ENCODE measurements around the gene FOSB. TPM values are rescaled to one million over a fixed set of nuclear protein-coding genes. Genes with fewer than 3 reads are reported as not detected.

FOSB gene
- total and polyA plus RNA-seq, 2 donors (not counting 1 experiment from before 2014, with no cell fraction given): 2.8 to 24.9 TPM

DNA sequence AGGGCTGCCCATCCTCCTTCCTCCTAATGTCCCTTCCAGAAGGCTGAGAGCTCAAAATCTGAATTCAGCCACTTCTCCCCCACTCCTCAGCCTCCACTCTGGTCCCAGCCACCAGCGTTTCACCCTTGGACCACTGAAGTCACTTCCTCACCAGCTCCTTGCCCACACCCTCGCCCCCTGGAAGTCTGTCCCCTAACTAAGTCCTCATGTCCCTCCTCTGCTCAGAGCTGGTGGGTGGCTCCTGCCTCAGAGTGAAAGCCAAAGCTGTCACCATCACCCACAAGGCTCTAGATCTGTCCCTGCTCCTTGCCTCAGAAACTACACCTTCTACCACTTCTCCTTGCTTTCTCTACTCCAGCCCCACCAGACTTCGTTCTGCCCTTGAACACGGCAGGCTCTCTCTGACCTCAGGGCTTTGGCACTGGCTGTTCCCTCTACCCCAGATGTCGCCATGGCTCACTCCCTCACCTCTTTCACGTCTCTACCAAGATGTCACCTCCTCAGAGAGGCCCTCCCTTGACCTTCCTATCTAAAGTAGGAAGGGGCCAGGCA is 45.8 kb upstream of the FOSB start:
- TF ChIP-seq, protein P1, sequence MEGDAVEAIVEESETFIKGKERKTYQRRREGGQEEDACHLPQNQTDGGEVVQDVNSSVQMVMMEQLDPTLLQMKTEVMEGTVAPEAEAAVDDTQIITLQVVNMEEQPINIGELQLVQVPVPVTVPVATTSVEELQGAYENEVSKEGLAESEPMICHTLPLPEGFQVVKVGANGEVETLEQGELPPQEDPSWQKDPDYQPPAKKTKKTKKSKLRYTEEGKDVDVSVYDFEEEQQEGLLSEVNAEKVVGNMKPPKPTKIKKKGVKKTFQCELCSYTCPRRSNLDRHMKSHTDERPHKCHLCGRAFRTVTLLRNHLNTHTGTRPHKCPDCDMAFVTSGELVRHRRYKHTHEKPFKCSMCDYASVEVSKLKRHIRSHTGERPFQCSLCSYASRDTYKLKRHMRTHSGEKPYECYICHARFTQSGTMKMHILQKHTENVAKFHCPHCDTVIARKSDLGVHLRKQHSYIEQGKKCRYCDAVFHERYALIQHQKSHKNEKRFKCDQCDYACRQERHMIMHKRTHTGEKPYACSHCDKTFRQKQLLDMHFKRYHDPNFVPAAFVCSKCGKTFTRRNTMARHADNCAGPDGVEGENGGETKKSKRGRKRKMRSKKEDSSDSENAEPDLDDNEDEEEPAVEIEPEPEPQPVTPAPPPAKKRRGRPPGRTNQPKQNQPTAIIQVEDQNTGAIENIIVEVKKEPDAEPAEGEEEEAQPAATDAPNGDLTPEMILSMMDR (conservative IDR thresholded peaks at IDR 0.05 in 1 of 2, IDR thresholded peaks at IDR 0.05 in 1 of 2; ENCODE audit: low read depth in 1 of 2, low read length in 2 of 2): no peak
- no peak for TF ChIP-seq EZH2 (IDR thresholded peaks at IDR 0.05; ENCODE audit: low read length, missing control alignments)
- Histone ChIP-seq H3K27me3 (ENCODE audit: control insufficient read depth, insufficient read depth, low read length) (no peaks in the 10 kb centered on the region), H4K20me1 (ENCODE audit: control insufficient read depth, extremely low read depth, insufficient read depth, low read length) (no peaks in the 10 kb centered on the region), H3K4me3 (replicated peaks in 1 of 4; ENCODE audit: control extremely low read depth in 1 of 4, insufficient read depth in 1 of 4, low read depth in 3 of 4, low read length in 4 of 4) (no peak overlapping the region), H2AFZ (ENCODE audit: low read length) (no peak overlapping the region), H3K79me2 (ENCODE audit: control insufficient read depth, insufficient read depth, low read length) (peaks cover 21% of the 10 kb centered on the region), H3K9me3 (ENCODE audit: control insufficient read depth, insufficient read depth, low read depth, low read length) (no peaks in the 10 kb centered on the region), H3K4me1 (ENCODE audit: control insufficient read depth, extremely low read depth, insufficient read depth, low read length) (peaks cover 21% of the 10 kb centered on the region), H3K36me3 (ENCODE audit: control insufficient read depth, insufficient read depth, low read length) (peaks cover 12% of the 10 kb centered on the region), H3K4me2 (ENCODE audit: extremely low read depth, insufficient read depth, low read length) (peak overlapping the region; percentile 40), H3K9ac (ENCODE audit: insufficient read depth, low read length) (no peak overlapping the region), H3K27ac (ENCODE audit: insufficient read depth, low read length) (no peak overlapping the region)
- DNase-seq (ENCODE audit: low read depth in 2 of 2): no peak

DNA sequence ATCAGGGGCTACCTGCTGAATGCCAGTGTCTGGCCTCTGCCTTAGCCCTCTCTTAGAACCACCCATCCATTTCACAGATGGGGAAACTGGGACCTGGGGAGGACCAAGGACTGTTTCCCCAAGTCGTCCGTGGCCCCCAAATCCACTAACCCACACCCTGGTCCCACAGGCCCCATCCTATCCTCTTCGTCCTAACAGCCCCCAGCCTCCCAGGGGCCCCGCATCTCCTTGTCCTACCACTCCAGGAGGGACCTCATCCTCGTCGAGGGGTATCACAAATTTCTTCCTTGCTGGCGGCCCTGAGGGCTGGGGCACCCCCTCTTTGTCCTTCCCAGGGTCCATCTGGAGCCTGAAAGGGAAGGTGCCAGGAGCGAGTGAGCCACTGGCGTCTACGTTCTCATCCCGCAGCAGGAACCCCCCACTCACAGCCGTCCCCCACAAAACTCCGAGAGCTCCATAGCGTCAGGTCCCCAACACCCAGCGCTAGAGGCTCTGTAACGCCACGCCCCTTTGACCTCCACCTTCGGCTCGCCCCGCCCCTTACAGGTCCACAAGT is 44.7 kb upstream of the FOSB start:
- peak overlapping the region; percentile 62 to 90 (median 77) for H3K4me3 ChIP-seq (replicated peaks in 1 of 4; ENCODE audit: control extremely low read depth in 1 of 4, insufficient read depth in 1 of 4, low read depth in 3 of 4, low read length in 4 of 4)
- H3K4me2 ChIP-seq (ENCODE audit: extremely low read depth, insufficient read depth, low read length): peak overlapping the region; percentile 94
- H3K4me1 ChIP-seq (ENCODE audit: control insufficient read depth, extremely low read depth, insufficient read depth, low read length): peaks cover 21% of the 10 kb centered on the region
- no peaks in the 10 kb centered on the region for H3K9me3 ChIP-seq (ENCODE audit: control insufficient read depth, insufficient read depth, low read depth, low read length)
- H3K79me2 ChIP-seq (ENCODE audit: control insufficient read depth, insufficient read depth, low read length): peaks cover 21% of the 10 kb centered on the region
- no peaks in the 10 kb centered on the region for H3K27me3 ChIP-seq (ENCODE audit: control insufficient read depth, insufficient read depth, low read length)
- no peaks in the 10 kb centered on the region for H4K20me1 ChIP-seq (ENCODE audit: control insufficient read depth, extremely low read depth, insufficient read depth, low read length)
- DNase-seq (ENCODE audit: low read depth in 2 of 2): no peak
- peak overlapping the region; percentile 59 for H3K9ac ChIP-seq (ENCODE audit: insufficient read depth, low read length)
- peak overlapping the region; percentile 98 for H3K27ac ChIP-seq (ENCODE audit: insufficient read depth, low read length)
- TF ChIP-seq EZH2 (IDR thresholded peaks at IDR 0.05; ENCODE audit: low read length, missing control alignments): no peak
- TF ChIP-seq, protein P1 (conservative IDR thresholded peaks at IDR 0.05 in 1 of 2, IDR thresholded peaks at IDR 0.05 in 1 of 2; ENCODE audit: low read depth in 1 of 2, low read length in 2 of 2): no peak
- peaks cover 10% of the 10 kb centered on the region for H3K36me3 ChIP-seq (ENCODE audit: control insufficient read depth, insufficient read depth, low read length)
- H2AFZ ChIP-seq (ENCODE audit: low read length): peak overlapping the region; percentile 30

DNA sequence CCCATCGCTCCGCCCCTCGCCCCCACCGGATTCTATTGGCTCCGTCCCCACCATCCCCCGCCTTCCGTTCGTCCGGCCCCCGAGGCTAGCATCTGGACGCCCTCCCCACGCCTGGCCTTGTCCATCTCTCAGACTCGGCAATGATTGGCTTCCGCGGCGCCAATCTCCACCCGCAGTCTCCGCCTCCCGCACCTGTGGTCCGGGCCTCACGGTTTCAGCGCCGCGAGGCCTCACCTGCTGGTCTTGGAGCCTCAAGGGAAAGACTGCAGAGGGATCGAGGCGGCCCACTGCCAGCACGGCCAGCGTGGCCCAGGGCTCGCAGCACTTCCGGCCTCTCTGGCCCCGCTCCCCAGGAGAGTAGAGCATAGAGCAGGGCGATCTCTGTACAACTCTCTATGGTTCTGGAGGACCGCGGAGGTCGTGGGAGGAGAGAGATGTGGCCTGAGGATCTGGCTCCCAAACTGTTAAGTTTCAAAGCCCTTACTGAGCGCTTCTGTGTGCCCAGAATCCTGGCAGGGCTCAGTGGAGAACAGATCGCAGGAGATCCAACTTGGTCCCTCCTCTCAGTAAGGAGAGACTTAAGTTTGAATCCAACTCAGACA is 44.1 kb upstream of the FOSB start, which contains the start of gene ERCC1:
TSS of gene ERCC1 (minus strand) at position 329 of the 602 bp plus-strand sequence. CDS start 543 bp downstream, outside the sequence.
- DNase-seq (ENCODE audit: low read depth in 2 of 2): peak; percentile 94
- H3K4me3 ChIP-seq (replicated peaks in 1 of 4; ENCODE audit: control extremely low read depth in 1 of 4, insufficient read depth in 1 of 4, low read depth in 3 of 4, low read length in 4 of 4): peak within 1 kb of the TSS; percentile 62 to 90 (median 77)
- no peaks in the 10 kb centered on the region for H4K20me1 ChIP-seq (ENCODE audit: control insufficient read depth, extremely low read depth, insufficient read depth, low read length)
- peaks cover 25% of the 10 kb centered on the region for H3K4me1 ChIP-seq (ENCODE audit: control insufficient read depth, extremely low read depth, insufficient read depth, low read length)
- H3K36me3 ChIP-seq (ENCODE audit: control insufficient read depth, insufficient read depth, low read length): peaks cover 8% of the 10 kb centered on the region
- peak within 1 kb of the TSS; percentile 94 for H3K4me2 ChIP-seq (ENCODE audit: extremely low read depth, insufficient read depth, low read length)
- TF ChIP-seq, protein P1 (conservative IDR thresholded peaks at IDR 0.05 in 1 of 2, IDR thresholded peaks at IDR 0.05 in 1 of 2; ENCODE audit: low read depth in 1 of 2, low read length in 2 of 2): no peak
- no peak for TF ChIP-seq EZH2 (IDR thresholded peaks at IDR 0.05; ENCODE audit: low read length, missing control alignments)
- peak within 1 kb of the TSS; percentile 95 for H3K9ac ChIP-seq (ENCODE audit: insufficient read depth, low read length)
- no peaks in the 10 kb centered on the region for H3K9me3 ChIP-seq (ENCODE audit: control insufficient read depth, insufficient read depth, low read depth, low read length)
- no peaks in the 10 kb centered on the region for H3K27me3 ChIP-seq (ENCODE audit: control insufficient read depth, insufficient read depth, low read length)
- H3K79me2 ChIP-seq (ENCODE audit: control insufficient read depth, insufficient read depth, low read length): peaks cover 21% of the 10 kb centered on the region
- H2AFZ ChIP-seq (ENCODE audit: low read length): peak within 1 kb of the TSS; percentile 67
- H3K27ac ChIP-seq (ENCODE audit: insufficient read depth, low read length): peak within 1 kb of the TSS; percentile 98

Data from fibroblast of lung (primary cell).